Pancreas (tissue), 10 donors: ENCODE data around the gene DCD. TPM values are rescaled to one million over a fixed set of nuclear protein-coding genes. Genes with fewer than 3 reads are reported as not detected.

ENCODE experiments used
- ATAC-seq, 4 donors: fragments of 200-7000 bp; cut with Tn5 transposase; one replicate each; pipeline versions ENCODE4 v1.8.0 to v1.9.1; 2020; ENCODE audit warnings: mild to moderate bottlenecking in 4 of 4, moderate library complexity in 4 of 4
- DNase-seq, 6 donors: peaks; one replicate each; pipeline ENCODE4 v3.0.0-alpha.2; 2020
- FAIRE-seq: peaks from 2 replicates; lab custom pipeline; 2012; peaks lifted over from hg19 to GRCh38; lab: Jason Lieb, UNC
- H3K27ac ChIP-seq, 4 donors: fragments of 200-600 bp; sonication (generic); 1 replicate in 3 of 4; 2 replicates in 1 of 4; pipeline versions ENCODE4 v1.5.0 to v1.8.0; 2020
- H3K27me3 ChIP-seq, 4 donors: fragments of 200-600 bp; one replicate each; pipeline ENCODE4 v1.8.0; 2021
- H3K36me3 ChIP-seq, 3 donors: fragments of 200-600 bp; sonication (generic) in 1 of 3; one replicate each; pipeline versions ENCODE4 v1.5.0 to v1.8.0; 2020 to 2021
- H3K4me1 ChIP-seq, 3 donors: fragments of 200-600 bp; one replicate each; pipeline ENCODE4 v1.8.0; 2021
- H3K4me3 ChIP-seq, 4 donors: fragments of 200-600 bp; sonication (generic) in 2 of 4; one replicate each; pipeline versions ENCODE4 v1.5.0 to v1.8.0; 2020 to 2021
- H3K9me3 ChIP-seq, 4 donors: fragments of 200-600 bp; one replicate each; pipeline ENCODE4 v1.8.0; 2021
- CTCF ChIP-seq, 4 donors: fragments of 200-600 bp; sonication (generic) in 3 of 4; IDR thresholded peaks; one replicate each; pipeline versions ENCODE4 v1.5.0 to v1.8.0; 2021; ENCODE audit warnings: antibody characterized with exemption in 4 of 4
- WGBS, 2 donors: extraction: QIAGEN DNeasy Blood & Tissue Kit; methylation state at CpG; one replicate each; pipeline ENCODE4 v1.1.7; 2013; 5-methylcytosine and 5-hydroxymethylcytosine counted together
- intact Hi-C, 3 donors: fragments of 100-400 bp; cut with DNase I; formaldehyde crosslinking; loops; one replicate each; pipeline versions ENCODE4 v1.11.1 to v1.14.2; 2022
- polyA plus RNA-seq, 2 donors: library from polyadenylated mRNA; stranded (reverse); fragments of 200-250 nt; gene quantifications; one replicate each; pipeline ENCODE4 v1.2.3, GENCODE V29; 2013
- total RNA-seq, 6 donors: library from RNA; stranded (reverse); fragmentation: NEBNext Ultra II Directional in 4 of 6; extraction: Animal tissue kit (Norgen Biotek cat#: 25700) in 4 of 6; gene quantifications; one replicate each; pipeline versions ENCODE4 v1.2.1 to v1.2.4, GENCODE V29; 2021 to 2023
- donor health status: healthy with polysubstance abuse.
- donor health status: DM: no; HTN: no; CAD: no; lungs with moderate emphysema.
- donor health status: DM: no; HTN: no; CAD: no.
- donor health status: control.
- donor health status: control.
- donor health status: Bipolar disorder and iron deficiency.
- donor health status: DM: yes; HTN: yes; CAD: no.
- donor health status: DM: no; HTN: no; CAD: no.
- donor health status: DM: no; HTN: no; CAD: no.
- donor health status: DM: yes; HTN: yes; CAD: no.

DCD gene
- total and polyA plus RNA-seq, 8 donors = not detected

- H3K4me3 ChIP-seq = no peak overlapping the region
- no peak for TF ChIP-seq CTCF (IDR thresholded peaks at IDR 0.05)
- no peaks in the 10 kb centered on the region for H3K27me3 ChIP-seq
- intact Hi-C loops = no loop called here
- DNase-seq (no peak), FAIRE-seq (no peak), ATAC-seq (no peak)
- no peaks in the 10 kb centered on the region for H3K36me3 ChIP-seq
- no peak overlapping the region for H3K27ac ChIP-seq
- no peaks in the 10 kb centered on the region for H3K9me3 ChIP-seq
- 80 to 87% methylated on average over 5 of the region's 5 CpGs for WGBS, 2 donors
- H3K4me1 ChIP-seq = no peaks in the 10 kb centered on the region
Observed at GRCh38 chr12:54603872-54604271, 44.3 kb downstream of the DCD start.

GRCh38 chr12:54603173-54603814, 44.9 kb downstream of the DCD start:
- ATAC-seq (peak; percentile 89 to 98 (median 95)), DNase-seq (peak in 3 of 6 donors; percentile 48 to 72 (median 61)), FAIRE-seq (peak; percentile 89)
- Histone ChIP-seq H3K36me3 (no peaks in the 10 kb centered on the region), H3K4me3 (no peak overlapping the region), H3K4me1 (no peaks in the 10 kb centered on the region), H3K9me3 (no peaks in the 10 kb centered on the region), H3K27ac (no peak overlapping the region), H3K27me3 (no peaks in the 10 kb centered on the region)
- intact Hi-C loops = no loop called here
- TF ChIP-seq CTCF (IDR thresholded peaks at IDR 0.05) = peak; percentile 53 to 72 (median 62)
- WGBS, 2 donors = 16 to 23% methylated on average over 8 of the region's 8 CpGs

- ATAC-seq = no peak
- WGBS, 2 donors = 48 to 51% methylated on average over 2 of the region's 2 CpGs
Observed at GRCh38 chr12:54602661-54603060, 45.5 kb downstream of the DCD start.

GRCh38 chr12:54601841-54602240, 46.3 kb downstream of the DCD start:
- FAIRE-seq = no peak
- H3K27ac ChIP-seq = no peak overlapping the region
- intact Hi-C loops = no loop called here
- H3K27me3 ChIP-seq = no peaks in the 10 kb centered on the region
- no peak overlapping the region for H3K4me3 ChIP-seq
- no peaks in the 10 kb centered on the region for H3K36me3 ChIP-seq
- no peaks in the 10 kb centered on the region for H3K9me3 ChIP-seq
- peak in 1 of 4 donors; percentile 26 for ATAC-seq
- no peak for DNase-seq
- no peaks in the 10 kb centered on the region for H3K4me1 ChIP-seq
- WGBS, 2 donors = 50 to 52% methylated on average over 4 of the region's 4 CpGs
- TF ChIP-seq CTCF (IDR thresholded peaks at IDR 0.05) = no peak

More at GRCh38 chr12:54602661-54603060, 45.5 kb downstream of the DCD start:
- no peaks in the 10 kb centered on the region for H3K36me3 ChIP-seq
- no peak for TF ChIP-seq CTCF (IDR thresholded peaks at IDR 0.05)
- no peak overlapping the region for H3K27ac ChIP-seq
- DNase-seq (no peak), FAIRE-seq (no peak)
- H3K27me3 ChIP-seq = no peaks in the 10 kb centered on the region
- H3K4me3 ChIP-seq = no peak overlapping the region
- H3K9me3 ChIP-seq = no peaks in the 10 kb centered on the region
- H3K4me1 ChIP-seq = no peaks in the 10 kb centered on the region
- intact Hi-C loops = no loop called here

GRCh38 chr12:54598970-54599369, 49.2 kb downstream of the DCD start:
- ATAC-seq (no peak), DNase-seq (no peak), FAIRE-seq (no peak)
- Histone ChIP-seq H3K4me3 (no peak overlapping the region), H3K27me3 (no peaks in the 10 kb centered on the region), H3K9me3 (no peaks in the 10 kb centered on the region), H3K36me3 (no peaks in the 10 kb centered on the region), H3K4me1 (no peaks in the 10 kb centered on the region), H3K27ac (no peak overlapping the region)
- TF ChIP-seq CTCF (IDR thresholded peaks at IDR 0.05) = no peak
- WGBS, 2 donors = 80 to 86% methylated on average over 5 of the region's 5 CpGs
- intact Hi-C loops = loop anchor here in 1 of 3 donors (10.0 kb wide), 1 partner anchor 366 kb away; no protein-coding TSS in a partner anchor
